HepG2 (cell line): ENCODE measurements around the gene GTF2F1. TPM values are rescaled to one million over a fixed set of nuclear protein-coding genes. Genes with fewer than 3 reads are reported as not detected.

Experiments used
- BORCS8-MEF2B ChIP-seq: sonication (generic); formaldehyde crosslinking; IDR thresholded peaks from 2 replicates; pipeline ENCODE4 v1.8.0; 2022; ENCODE audit warnings: mild to moderate bottlenecking, missing genetic modification reagents
- EHMT2 ChIP-seq: fragments of 200-600 bp; sonication (generic); IDR thresholded peaks from 2 replicates; pipeline ENCODE4 v1.7.0; 2017; ENCODE audit warnings: antibody characterized with exemption, low read depth, low read length, borderline replicate concordance
- ELF3 ChIP-seq: IDR thresholded peaks from 2 replicates; pipeline ENCODE4 v1.6.1; 2016; ENCODE audit warnings: missing genetic modification reagents, missing compliant biosample characterization
- FOXM1 ChIP-seq: sonication (generic); formaldehyde crosslinking; IDR thresholded peaks from 2 replicates; pipeline ENCODE4 v1.5.0; 2020; ENCODE audit warnings: missing genetic modification reagents
- GFI1 ChIP-seq: sonication (generic); formaldehyde crosslinking; IDR thresholded peaks from 2 replicates; pipeline ENCODE4 v1.5.0; 2020; ENCODE audit warnings: missing genetic modification reagents, mild to moderate bottlenecking, borderline replicate concordance
- GLI4 ChIP-seq: sonication (generic); formaldehyde crosslinking; IDR thresholded peaks from 2 replicates; pipeline ENCODE4 v1.5.1; 2020; ENCODE audit warnings: missing genetic modification reagents, mild to moderate bottlenecking, moderate library complexity, borderline replicate concordance
- GTF3A ChIP-seq: sonication (generic); formaldehyde crosslinking; conservative IDR thresholded peaks from 2 replicates; pipeline ENCODE4 v1.4.0; 2020; ENCODE audit warnings: mild to moderate bottlenecking, missing genetic modification reagents
- MAFF ChIP-seq: IDR thresholded peaks from 2 replicates; pipeline ENCODE4 v1.6.1; 2011; ENCODE audit warnings: low read depth, low read length, improper control_type of control experiment
- MAZ ChIP-seq, 2 experiments: sonication (generic) in 1 of 2; formaldehyde crosslinking in 1 of 2; IDR thresholded peaks; 2 replicates each; pipeline versions ENCODE4 v1.5.0 to v1.6.1; 2012 to 2020; ENCODE audit warnings: low read depth in 2 of 2, mild to moderate bottlenecking in 2 of 2, borderline replicate concordance in 1 of 2, improper control_type of control experiment in 1 of 2, low read length in 1 of 2, missing genetic modification reagents in 1 of 2, moderate library complexity in 1 of 2
- MIER3 ChIP-seq: IDR thresholded peaks from 2 replicates; pipeline ENCODE4 v1.6.1; 2016; ENCODE audit warnings: missing compliant biosample characterization, borderline replicate concordance
- NR2F6 ChIP-seq, 2 experiments: IDR thresholded peaks; 2 replicates each; pipeline ENCODE4 v1.6.1; 2016; ENCODE audit warnings: antibody characterized with exemption in 1 of 2, mild to moderate bottlenecking in 1 of 2
- RAD21 ChIP-seq: fragments of 450-650 bp; formaldehyde crosslinking; IDR thresholded peaks from 2 replicates; pipeline ENCODE4 v1.5.0; 2020; ENCODE audit warnings: mild to moderate bottlenecking
- SMC3 ChIP-seq: IDR thresholded peaks from 2 replicates; pipeline ENCODE4 v1.6.1; 2011; ENCODE audit warnings: low read length, improper control_type of control experiment
- TFE3 ChIP-seq: IDR thresholded peaks from 2 replicates; pipeline ENCODE4 v1.6.1; 2016
- ZFP36 ChIP-seq: fragments of 150-350 bp; IDR thresholded peaks from 2 replicates; pipeline ENCODE4 v1.6.1; 2018; ENCODE audit warnings: borderline replicate concordance, low read length, low read depth; ENCODE audit not compliant: partially characterized antibody
- ZKSCAN8 ChIP-seq: IDR thresholded peaks from 2 replicates; pipeline ENCODE4 v1.6.1; 2016; ENCODE audit warnings: borderline replicate concordance, missing genetic modification reagents, missing compliant biosample characterization
- ZNF124 ChIP-seq: sonication (generic); formaldehyde crosslinking; IDR thresholded peaks from 2 replicates; pipeline ENCODE4 v1.4.0; 2020; ENCODE audit warnings: missing genetic modification reagents
- ZNF224 ChIP-seq: sonication (generic); formaldehyde crosslinking; IDR thresholded peaks from 2 replicates; pipeline ENCODE4 v1.5.0; 2020; ENCODE audit warnings: mild to moderate bottlenecking, missing genetic modification reagents
- ZNF562 ChIP-seq: sonication (generic); formaldehyde crosslinking; IDR thresholded peaks from 2 replicates; pipeline ENCODE4 v1.8.0; 2022; ENCODE audit warnings: missing genetic modification reagents, borderline replicate concordance
- ZNF709 ChIP-seq: sonication (generic); formaldehyde crosslinking; IDR thresholded peaks from 2 replicates; pipeline ENCODE4 v1.5.0; 2020; ENCODE audit warnings: mild to moderate bottlenecking, missing genetic modification reagents
- ZNF737 ChIP-seq: sonication (generic); formaldehyde crosslinking; IDR thresholded peaks from 2 replicates; pipeline ENCODE4 v1.5.0; 2020; ENCODE audit warnings: missing genetic modification reagents, mild to moderate bottlenecking, borderline replicate concordance
- polyA plus RNA-seq, 8 experiments: library from polyadenylated mRNA; depleted of rRNA in 3 of 8; stranded (reverse) in 7 of 8; unstranded in 1 of 8; fragments of >200 nt; fragmentation: Illumina TruSeq in 4 of 8; extraction: Trizol in 4 of 8; gene quantifications; 2 replicates each; pipeline versions ENCODE4 v1.2.1 to v1.2.3, GENCODE V29; 2011 to 2016; ENCODE audit warnings: low read depth in 4 of 8, missing spikeins in 1 of 8, mixed read lengths in 1 of 8; ENCODE audit not compliant: insufficient read depth in 1 of 8
- total RNA-seq, 5 experiments: library from RNA; depleted of rRNA; stranded (reverse); fragments of >200 nt; fragmentation: Illumina TruSeq; extraction: Trizol; gene quantifications; 2 replicates each; pipeline ENCODE4 v1.2.3, GENCODE V29; 2016; ENCODE audit warnings: low read depth in 1 of 5
- TF ChIP-seq, protein P1 (sequence below): sonication (generic); formaldehyde crosslinking; IDR thresholded peaks from 2 replicates; pipeline ENCODE4 v1.5.1; 2020; ENCODE audit warnings: mild to moderate bottlenecking, missing genetic modification reagents, moderate library complexity
- TF ChIP-seq, protein P2 (sequence below): sonication (generic); formaldehyde crosslinking; IDR thresholded peaks from 2 replicates; pipeline ENCODE4 v1.4.0; 2020; ENCODE audit warnings: mild to moderate bottlenecking, missing genetic modification reagents

The GTF2F1 gene
- total and polyA plus RNA-seq, 2 of the 13 experiments (the other 11 are each of a cell fraction or from before 2014, with no cell fraction given) = 27.8 to 34.1 TPM

- TF ChIP-seq, protein P1, sequence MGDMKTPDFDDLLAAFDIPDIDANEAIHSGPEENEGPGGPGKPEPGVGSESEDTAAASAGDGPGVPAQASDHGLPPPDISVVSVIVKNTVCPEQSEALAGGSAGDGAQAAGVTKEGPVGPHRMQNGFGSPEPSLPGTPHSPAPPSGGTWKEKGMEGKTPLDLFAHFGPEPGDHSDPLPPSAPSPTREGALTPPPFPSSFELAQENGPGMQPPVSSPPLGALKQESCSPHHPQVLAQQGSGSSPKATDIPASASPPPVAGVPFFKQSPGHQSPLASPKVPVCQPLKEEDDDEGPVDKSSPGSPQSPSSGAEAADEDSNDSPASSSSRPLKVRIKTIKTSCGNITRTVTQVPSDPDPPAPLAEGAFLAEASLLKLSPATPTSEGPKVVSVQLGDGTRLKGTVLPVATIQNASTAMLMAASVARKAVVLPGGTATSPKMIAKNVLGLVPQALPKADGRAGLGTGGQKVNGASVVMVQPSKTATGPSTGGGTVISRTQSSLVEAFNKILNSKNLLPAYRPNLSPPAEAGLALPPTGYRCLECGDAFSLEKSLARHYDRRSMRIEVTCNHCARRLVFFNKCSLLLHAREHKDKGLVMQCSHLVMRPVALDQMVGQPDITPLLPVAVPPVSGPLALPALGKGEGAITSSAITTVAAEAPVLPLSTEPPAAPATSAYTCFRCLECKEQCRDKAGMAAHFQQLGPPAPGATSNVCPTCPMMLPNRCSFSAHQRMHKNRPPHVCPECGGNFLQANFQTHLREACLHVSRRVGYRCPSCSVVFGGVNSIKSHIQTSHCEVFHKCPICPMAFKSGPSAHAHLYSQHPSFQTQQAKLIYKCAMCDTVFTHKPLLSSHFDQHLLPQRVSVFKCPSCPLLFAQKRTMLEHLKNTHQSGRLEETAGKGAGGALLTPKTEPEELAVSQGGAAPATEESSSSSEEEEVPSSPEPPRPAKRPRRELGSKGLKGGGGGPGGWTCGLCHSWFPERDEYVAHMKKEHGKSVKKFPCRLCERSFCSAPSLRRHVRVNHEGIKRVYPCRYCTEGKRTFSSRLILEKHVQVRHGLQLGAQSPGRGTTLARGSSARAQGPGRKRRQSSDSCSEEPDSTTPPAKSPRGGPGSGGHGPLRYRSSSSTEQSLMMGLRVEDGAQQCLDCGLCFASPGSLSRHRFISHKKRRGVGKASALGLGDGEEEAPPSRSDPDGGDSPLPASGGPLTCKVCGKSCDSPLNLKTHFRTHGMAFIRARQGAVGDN (CRISPR knock-in tag) = peak; percentile 68
- TF ChIP-seq ELF3 (CRISPR knock-in tag) = no peak
- no peak for TF ChIP-seq MAFF
- no peak for TF ChIP-seq BORCS8-MEF2B (CRISPR knock-in tag)
- no peak for TF ChIP-seq ZNF737 (CRISPR knock-in tag)
- TF ChIP-seq GLI4 (CRISPR knock-in tag) = no peak
- no peak for TF ChIP-seq ZKSCAN8 (CRISPR knock-in tag)
- TF ChIP-seq SMC3 = peak; percentile 54
- TF ChIP-seq MIER3 (CRISPR knock-in tag) = no peak
- no peak for TF ChIP-seq ZNF562 (CRISPR knock-in tag)
- TF ChIP-seq ZNF709 = no peak
- TF ChIP-seq FOXM1 (CRISPR knock-in tag) = no peak
- TF ChIP-seq NR2F6 (IDR thresholded peaks at IDR 0.05) = no peak
- TF ChIP-seq NR2F6 (CRISPR knock-in tag; IDR thresholded peaks at IDR 0.05) = 0 out of 2 replicates have a peak, but pooled peaks have one; percentile 28
- TF ChIP-seq MAZ (IDR thresholded peaks at IDR 0.05; ENCODE audit: borderline replicate concordance, low read depth, low read length) = no peak
- TF ChIP-seq MAZ (CRISPR knock-in tag; IDR thresholded peaks at IDR 0.05; ENCODE audit: low read depth) = no peak
- TF ChIP-seq ZNF224 (CRISPR knock-in tag) = no peak
- TF ChIP-seq, protein P2, sequence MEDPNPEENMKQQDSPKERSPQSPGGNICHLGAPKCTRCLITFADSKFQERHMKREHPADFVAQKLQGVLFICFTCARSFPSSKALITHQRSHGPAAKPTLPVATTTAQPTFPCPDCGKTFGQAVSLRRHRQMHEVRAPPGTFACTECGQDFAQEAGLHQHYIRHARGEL (CRISPR knock-in tag) = peak; percentile 30; the same call in 1 of the 2 replicates
- 0 out of 2 replicates have a peak, but pooled peaks have one; percentile 20 for TF ChIP-seq RAD21 (CRISPR knock-in tag)
- no peak for TF ChIP-seq GFI1 (CRISPR knock-in tag)
- no peak for TF ChIP-seq TFE3 (CRISPR knock-in tag)
- no peak for TF ChIP-seq GTF3A (CRISPR knock-in tag)
- no peak for TF ChIP-seq EHMT2
- no peak for TF ChIP-seq ZFP36
- TF ChIP-seq ZNF124 (CRISPR knock-in tag) = no peak
Observed at GRCh38 chr19:6425732-6426620, 33.0 kb upstream of the GTF2F1 start (continued).
